ENCODE data around the gene OPRL1. TPM values are rescaled to one million over a fixed set of nuclear protein-coding genes. Genes with fewer than 3 reads are reported as not detected.

OPRL1 gene
- polyA plus RNA-seq, 3 donors, result 0.65 to 1.3 (median 1.2) TPM

GRCh38 chr20:64145458-64146300, 65.8 kb downstream of the OPRL1 start:
- no peak for DNase-seq (ENCODE audit: extremely low read depth in 1 of 11, low read depth in 9 of 11, low spot score in 4 of 11)

DNA sequence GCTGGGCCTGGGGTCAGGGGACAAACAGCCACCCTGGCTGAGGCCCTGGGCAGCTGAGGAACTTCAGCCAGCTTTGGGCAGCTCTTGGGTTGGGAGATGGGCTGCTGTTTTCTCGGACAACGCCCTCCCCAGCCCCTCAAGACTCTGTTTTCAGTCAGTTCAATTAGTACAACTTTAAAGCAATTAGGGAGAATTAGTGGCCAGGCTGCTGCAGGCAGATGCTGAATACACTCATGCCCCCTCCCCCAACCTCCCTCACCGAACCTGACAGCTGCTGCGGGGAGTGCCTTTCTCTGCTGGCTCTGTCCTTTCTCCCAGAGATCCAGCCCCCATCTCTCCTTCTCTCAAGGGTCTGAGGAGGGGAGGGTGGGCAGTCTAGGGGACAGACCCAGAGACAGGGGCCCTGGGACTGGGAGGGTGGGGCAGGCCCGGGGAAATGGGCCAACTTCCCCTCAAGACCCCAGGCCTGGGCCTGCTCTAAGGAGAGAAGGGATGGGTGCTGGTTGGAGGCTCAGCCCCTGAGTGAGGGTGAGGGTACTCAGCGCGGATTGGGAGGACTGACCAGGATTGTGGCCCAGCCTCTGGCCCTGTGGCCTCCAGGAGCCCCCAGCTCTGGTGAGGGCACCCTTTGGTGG, 66.5 kb downstream of the OPRL1 start:
- DNase-seq (ENCODE audit: extremely low read depth in 1 of 11, low read depth in 9 of 11, low spot score in 4 of 11), result no peak

- no peak for DNase-seq (ENCODE audit: extremely low read depth in 1 of 11, low read depth in 9 of 11, low spot score in 4 of 11)
These were observed 67.1 kb downstream of the OPRL1 start for GRCh38 chr20:64146936-64147477.

DNA sequence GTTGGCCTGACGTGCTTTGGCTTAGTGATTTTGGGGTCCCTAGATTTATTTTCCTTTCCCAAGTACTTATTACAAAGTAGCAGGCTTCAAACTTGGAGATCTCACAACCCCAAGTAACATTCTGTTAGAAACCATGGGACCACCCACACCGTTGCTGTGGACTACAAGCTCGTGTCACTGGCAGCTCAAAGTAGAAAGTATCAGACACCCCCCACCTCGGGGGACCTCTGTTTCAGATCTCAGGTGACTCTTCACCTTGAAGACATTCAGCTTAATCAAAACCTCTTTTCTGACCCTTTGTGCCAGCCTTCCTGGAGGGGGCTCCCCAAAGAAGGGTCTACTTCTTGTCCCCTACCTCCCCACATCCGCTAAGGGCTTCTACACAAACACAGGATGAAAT, 68.7 kb downstream of the OPRL1 start:
- no peak for DNase-seq (ENCODE audit: extremely low read depth in 1 of 11, low read depth in 9 of 11, low spot score in 4 of 11)

GRCh38 chr20:64149141-64149540, 69.3 kb downstream of the OPRL1 start:
- no peak for DNase-seq (ENCODE audit: extremely low read depth in 1 of 11, low read depth in 9 of 11, low spot score in 4 of 11)

DNA sequence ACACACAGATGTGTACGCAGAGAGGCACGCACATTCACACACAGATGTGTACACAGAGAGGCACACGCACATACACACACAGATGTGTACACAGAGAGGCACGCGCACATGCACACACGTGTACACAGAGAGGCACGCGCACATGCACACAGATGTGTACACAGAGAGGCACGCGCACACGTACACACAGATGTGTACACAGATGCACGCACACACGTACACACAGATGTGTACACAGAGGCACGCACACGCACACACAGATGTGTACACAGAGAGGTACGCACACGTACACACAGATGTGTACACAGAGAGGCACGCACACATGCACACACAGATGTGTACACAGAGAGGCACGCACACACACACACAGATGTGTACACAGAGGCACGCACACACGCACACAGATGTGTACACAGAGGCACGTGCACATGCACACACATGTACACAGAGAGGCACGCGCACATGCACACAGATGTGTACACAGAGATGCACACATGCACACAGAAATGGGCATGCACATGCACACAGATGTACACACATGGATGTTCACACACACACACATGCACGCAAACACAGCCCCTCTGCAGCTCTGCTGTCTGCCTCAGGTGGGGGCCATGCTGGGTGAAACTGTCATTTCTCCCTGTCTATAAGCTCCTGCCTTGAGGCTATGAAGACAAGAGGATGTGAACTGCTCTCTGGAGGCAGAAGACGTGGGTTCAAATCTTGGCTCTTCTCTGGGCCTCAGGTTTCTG, 70.1 kb downstream of the OPRL1 start:
- DNase-seq (ENCODE audit: extremely low read depth in 1 of 11, low read depth in 9 of 11, low spot score in 4 of 11), result no peak

Other genes starting within 250 kb of the OPRL1 start
- 10 to 100 TPM; 15.5 to 20.0 (median 19.2) TPM for gene ZBTB46, start 248.8 kb upstream of the OPRL1 start, polyA plus RNA-seq (ENCODE audit: insufficient read length in 3 of 3)
- gene ABHD16B, start 218.6 kb upstream of the OPRL1 start, polyA plus RNA-seq (ENCODE audit: insufficient read length in 3 of 3), result not detected
- 100 to 1,000 TPM in 1 of 3 donors, 10 to 100 TPM in 2; 79.9 to 102 (median 90.5) TPM for gene TPD52L2, start 214.8 kb upstream of the OPRL1 start, polyA plus RNA-seq (ENCODE audit: insufficient read length in 3 of 3)
- gene DNAJC5, start 185.0 kb upstream of the OPRL1 start, polyA plus RNA-seq (ENCODE audit: insufficient read length in 3 of 3), result 10 to 100 TPM; 26.2 to 33.0 (median 31.4) TPM
- 10 to 100 TPM; 40.0 to 77.6 (median 58.7) TPM for gene UCKL1, start 123.7 kb upstream of the OPRL1 start, polyA plus RNA-seq (ENCODE audit: insufficient read length in 3 of 3)
- gene ZNF512B, start 110.2 kb upstream of the OPRL1 start, polyA plus RNA-seq (ENCODE audit: insufficient read length in 3 of 3), result 10 to 100 TPM; 23.7 to 33.5 (median 29.5) TPM
- 1 to 10 TPM; 5.8 to 9.9 (median 9.3) TPM for gene SAMD10, start 100.4 kb upstream of the OPRL1 start, polyA plus RNA-seq (ENCODE audit: insufficient read length in 3 of 3)
- 10 to 100 TPM; 81.8 to 95.2 (median 87.4) TPM for gene PRPF6, start 99.0 kb upstream of the OPRL1 start, polyA plus RNA-seq (ENCODE audit: insufficient read length in 3 of 3)
- 1 to 10 TPM in 2 of 3 donors, under 1 TPM in 1; 0.56 to 1.1 (median 1.0) TPM for gene C20orf204, start 43.9 kb upstream of the OPRL1 start, polyA plus RNA-seq (ENCODE audit: insufficient read length in 3 of 3)
- gene SOX18, start 30.4 kb upstream of the OPRL1 start, polyA plus RNA-seq (ENCODE audit: insufficient read length in 3 of 3), result 10 to 100 TPM in 2 of 3 donors, 1 to 10 TPM in 1; 5.5 to 12.1 (median 12.1) TPM
- 10 to 100 TPM; 72.5 to 93.9 (median 89.4) TPM for gene TCEA2, start 16.9 kb upstream of the OPRL1 start, polyA plus RNA-seq (ENCODE audit: insufficient read length in 3 of 3)
- 1 to 10 TPM; 4.5 to 7.1 (median 5.7) TPM for gene RGS19, start 564 bp upstream of the OPRL1 start, polyA plus RNA-seq (ENCODE audit: insufficient read length in 3 of 3)
- gene LKAAEAR1, start 4.3 kb downstream of the OPRL1 start, polyA plus RNA-seq (ENCODE audit: insufficient read length in 3 of 3), result under 1 TPM in 1 of 3 donors, not detected in 2; 0.40 TPM
- gene NPBWR2, start 27.5 kb downstream of the OPRL1 start, polyA plus RNA-seq (ENCODE audit: insufficient read length in 3 of 3), result not detected
- gene MYT1, start 84.4 kb downstream of the OPRL1 start, polyA plus RNA-seq (ENCODE audit: insufficient read length in 3 of 3), result under 1 TPM; 0.42 to 0.68 (median 0.55) TPM
- 100 to 1,000 TPM; 127 to 218 (median 160) TPM for gene PCMTD2, start 175.7 kb downstream of the OPRL1 start, polyA plus RNA-seq (ENCODE audit: insufficient read length in 3 of 3)